22Rv1 (cell line): Measurements from ENCODE around the gene MGAT5.

Experiments used
- CTCF ChIP-seq: fragments of 450-650 bp; IDR thresholded peaks from 2 replicates; pipeline ENCODE4 v1.5.1; 2017; ENCODE audit warnings: mild to moderate bottlenecking
- ZFX ChIP-seq: fragments of 450-650 bp; IDR thresholded peaks from 2 replicates; pipeline ENCODE4 v1.6.1; 2017; ENCODE audit warnings: antibody characterized with exemption, borderline replicate concordance

DNA sequence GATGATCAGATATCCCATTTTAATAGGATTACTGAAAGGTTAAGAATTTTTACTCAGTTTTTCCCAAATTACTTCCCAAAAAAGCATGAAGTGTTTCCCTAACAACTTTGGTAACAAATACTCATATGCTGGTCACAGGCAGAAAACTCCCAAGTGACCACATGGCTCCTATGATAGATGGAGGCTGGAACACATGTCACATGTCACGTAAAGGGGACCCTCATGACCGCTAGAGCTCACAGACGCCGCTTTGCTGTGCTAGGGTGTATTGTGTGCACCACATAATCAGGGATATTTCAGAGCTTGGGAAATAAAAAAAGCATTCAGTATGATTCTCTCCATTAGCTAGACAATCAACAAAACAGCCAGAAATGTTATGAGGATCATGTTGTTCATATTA lies 236.7 kb downstream of the MGAT5 start:
- no peak for TF ChIP-seq CTCF
- no peak for TF ChIP-seq ZFX
